Mesendoderm (in vitro differentiated cells): Measurements from ENCODE around the gene NOTUM.

Source experiments
- DNase-seq: peaks from one replicate; pipeline ENCODE4 v3.0.0; 2013
- H2AK5ac ChIP-seq: 2 replicates; pipeline ENCODE4 v1.6.1; 2013; ENCODE audit warnings: low read length, inconsistent platforms
- H2BK120ac ChIP-seq: 2 replicates; pipeline ENCODE4 v1.6.1; 2013; ENCODE audit warnings: low read depth, mild to moderate bottlenecking, low read length, moderate library complexity, mixed read lengths
- H2BK15ac ChIP-seq: replicated peaks from 2 replicates; pipeline ENCODE4 v1.6.1; 2013; ENCODE audit warnings: low read depth, mild to moderate bottlenecking, moderate library complexity
- H2BK5ac ChIP-seq: 2 replicates; pipeline ENCODE4 v1.6.1; 2013; ENCODE audit warnings: low read length, inconsistent platforms
- H3K18ac ChIP-seq: 2 replicates; pipeline ENCODE4 v1.6.1; 2013; ENCODE audit warnings: mild to moderate bottlenecking, low read length, mixed read lengths
- H3K23ac ChIP-seq: one replicate; pipeline ENCODE4 v1.6.1; 2013; ENCODE audit warnings: low read length
- H3K27ac ChIP-seq: 2 replicates; pipeline ENCODE4 v1.5.1; 2013; ENCODE audit warnings: low read depth, mild to moderate bottlenecking, inconsistent platforms, low read length, moderate library complexity
- H3K27me3 ChIP-seq: 2 replicates; pipeline ENCODE4 v1.6.1; 2013; ENCODE audit warnings: low read length, control low read depth, mild to moderate bottlenecking, inconsistent platforms; ENCODE audit not compliant: insufficient read depth, poor library complexity
- H3K36me3 ChIP-seq: 2 replicates; pipeline ENCODE4 v1.6.1; 2013; ENCODE audit warnings: low read length, inconsistent platforms; ENCODE audit not compliant: control insufficient read depth, insufficient read depth
- H3K4ac ChIP-seq: one replicate; pipeline ENCODE4 v1.6.1; 2013; ENCODE audit warnings: low read depth, mild to moderate bottlenecking, low read length, moderate library complexity
- H3K4me1 ChIP-seq: 2 replicates; pipeline ENCODE4 v1.6.1; 2013; ENCODE audit warnings: low read depth, low read length, inconsistent platforms; ENCODE audit not compliant: control insufficient read depth
- H3K4me2 ChIP-seq: 2 replicates; pipeline ENCODE4 v1.6.1; 2013; ENCODE audit warnings: low read length
- H3K4me3 ChIP-seq: 2 replicates; pipeline ENCODE4 v1.5.1; 2013; ENCODE audit warnings: mild to moderate bottlenecking, low read length
- H3K56ac ChIP-seq: one replicate; pipeline ENCODE4 v1.6.1; 2013; ENCODE audit warnings: low read length
- H3K79me1 ChIP-seq: 2 replicates; pipeline ENCODE4 v1.6.1; 2013; ENCODE audit warnings: low read length, inconsistent platforms
- H3K79me2 ChIP-seq: 2 replicates; pipeline ENCODE4 v1.6.1; 2013; ENCODE audit warnings: mild to moderate bottlenecking, low read length; ENCODE audit not compliant: control insufficient read depth, insufficient read depth
- H3K9ac ChIP-seq: 2 replicates; pipeline ENCODE4 v1.6.1; 2013; ENCODE audit warnings: low read length, inconsistent platforms
- H4K5ac ChIP-seq: one replicate; pipeline ENCODE4 v1.6.1; 2013; ENCODE audit warnings: low read length
- H4K8ac ChIP-seq: one replicate; pipeline ENCODE4 v1.6.1; 2013; ENCODE audit warnings: low read depth, mild to moderate bottlenecking, control low read depth, low read length, moderate library complexity
- WGBS: extraction: QIAGEN DNeasy Blood & Tissue Kit; methylation state at CpG from one replicate; pipeline ENCODE4 v1.1.7; 2013; ENCODE audit warnings: low lambda C conversion rate, missing lambda C conversion rate; ENCODE audit not compliant: insufficient coverage; ENCODE audit errors: extremely low coverage; 5-methylcytosine and 5-hydroxymethylcytosine counted together

Gene NOTUM

DNA sequence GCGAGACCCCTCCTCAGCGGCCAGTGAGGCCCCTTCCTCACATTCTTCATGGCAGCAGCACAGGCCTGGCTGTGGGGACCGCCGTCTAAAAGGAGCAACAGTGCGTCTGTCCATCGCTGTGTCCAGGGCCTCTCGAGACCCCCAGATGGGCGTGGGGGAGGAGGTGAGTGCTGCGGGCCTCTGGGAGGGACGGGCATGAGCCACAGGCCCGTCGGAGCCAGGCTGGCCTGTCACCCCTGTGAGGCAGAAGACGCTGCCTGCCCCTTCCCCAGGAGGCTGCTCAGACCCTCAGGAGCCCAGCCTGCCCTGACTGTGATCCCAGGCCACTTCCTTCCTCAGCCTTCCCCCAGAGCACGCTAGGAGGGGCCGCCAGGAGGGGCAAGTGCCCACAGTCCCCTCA, 21.8 kb downstream of the NOTUM start:
- no peaks in the 10 kb centered on the region for H3K27me3 ChIP-seq
- H3K18ac ChIP-seq: no peak overlapping the region
- no peak overlapping the region for H4K5ac ChIP-seq
- no peaks in the 10 kb centered on the region for H3K36me3 ChIP-seq
- no peak overlapping the region for H3K4me2 ChIP-seq
- H3K27ac ChIP-seq: no peak overlapping the region
- H3K4me1 ChIP-seq: no peaks in the 10 kb centered on the region
- H2BK5ac ChIP-seq: no peak overlapping the region
- no peak overlapping the region for H3K4ac ChIP-seq
- no peak overlapping the region for H2BK15ac ChIP-seq
- H4K8ac ChIP-seq: no peak overlapping the region
- H3K79me1 ChIP-seq: peaks cover 8% of the 10 kb centered on the region
- H3K23ac ChIP-seq: no peak overlapping the region
- no peak overlapping the region for H2BK120ac ChIP-seq
- H3K4me3 ChIP-seq: no peak overlapping the region
- no peak overlapping the region for H2AK5ac ChIP-seq
- no peak overlapping the region for H3K56ac ChIP-seq
- peaks cover 8% of the 10 kb centered on the region for H3K79me2 ChIP-seq
- no peak overlapping the region for H3K9ac ChIP-seq
- WGBS: no CpG with 5 or more reads among the region's 15 CpGs
- DNase-seq: no peak

DNA sequence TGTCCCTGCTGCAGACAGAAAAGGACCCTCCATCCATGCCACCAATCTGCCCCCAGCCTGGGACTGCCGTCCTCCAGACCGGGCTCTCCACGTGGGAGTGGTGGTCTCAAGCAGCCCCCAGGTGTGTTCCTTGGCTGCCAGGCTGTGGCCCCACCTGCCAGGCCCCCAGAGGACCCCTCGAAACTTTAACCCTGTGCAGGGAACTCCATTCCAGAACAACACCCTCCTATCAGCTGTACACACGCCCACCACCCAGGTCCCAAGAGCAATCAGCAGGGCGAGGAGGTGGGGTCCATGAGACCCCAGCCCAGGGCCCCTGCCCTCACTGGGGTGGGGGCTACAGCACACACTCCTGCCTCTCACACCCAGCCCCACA, 25.3 kb downstream of the NOTUM start:
- WGBS: no CpG with 5 or more reads among the region's 6 CpGs
- no peak overlapping the region for H2BK5ac ChIP-seq

DNA sequence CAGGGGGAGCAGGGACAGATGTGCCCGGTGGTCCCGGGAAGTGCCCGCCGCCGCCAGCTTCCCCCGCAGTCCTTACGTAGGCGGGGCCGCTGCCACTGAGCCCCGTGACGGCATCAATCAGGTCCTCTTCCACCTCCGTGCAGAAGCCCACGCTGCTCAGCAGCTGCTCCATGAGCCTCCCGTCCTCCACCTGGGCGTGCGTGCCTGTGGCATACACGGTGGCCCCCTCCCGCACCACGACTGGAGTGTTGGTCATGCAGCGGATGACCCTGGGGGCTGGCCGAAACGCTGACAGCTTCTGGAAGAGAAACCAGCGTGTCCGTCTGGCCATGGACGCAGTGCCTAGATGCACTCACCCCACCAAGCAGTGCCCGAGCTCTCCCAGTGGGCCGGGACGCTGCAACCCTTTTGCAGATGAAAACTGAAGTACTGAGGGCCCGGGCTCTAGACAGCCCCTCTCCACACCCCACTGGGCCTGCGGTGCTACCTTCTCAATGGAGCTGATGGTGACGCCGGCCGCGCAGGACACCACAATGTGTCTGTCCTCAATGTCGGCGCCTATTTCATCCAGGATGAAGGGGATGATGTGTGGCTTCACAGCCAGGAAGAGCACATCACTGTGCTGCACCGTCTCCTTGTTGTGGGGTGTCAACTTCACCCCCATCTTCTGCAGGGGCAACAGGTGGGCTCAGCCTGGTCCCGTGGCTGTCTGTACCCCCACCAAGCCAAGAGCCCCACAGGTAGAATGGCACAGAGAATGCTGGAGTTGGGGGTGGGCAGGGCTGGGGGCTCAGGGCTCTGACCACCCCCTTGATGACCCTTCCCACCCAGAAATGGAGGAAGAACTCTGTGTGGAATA, 25.9 kb downstream of the NOTUM start:
- H2BK15ac ChIP-seq: no peak overlapping the region
- H3K4me2 ChIP-seq: no peak overlapping the region
- no peak overlapping the region for H3K4ac ChIP-seq
- H3K27me3 ChIP-seq: no peaks in the 10 kb centered on the region
- no peak overlapping the region for H3K9ac ChIP-seq
- no peaks in the 10 kb centered on the region for H3K4me1 ChIP-seq
- no peak overlapping the region for H3K27ac ChIP-seq
- no peak overlapping the region for H4K5ac ChIP-seq
- no peak overlapping the region for H4K8ac ChIP-seq
- no peak overlapping the region for H3K18ac ChIP-seq
- H2BK5ac ChIP-seq: no peak overlapping the region
- no peak overlapping the region for H2AK5ac ChIP-seq
- peaks cover 2% of the 10 kb centered on the region for H3K36me3 ChIP-seq
- peaks cover 8% of the 10 kb centered on the region for H3K79me2 ChIP-seq
- H3K23ac ChIP-seq: no peak overlapping the region
- H3K56ac ChIP-seq: peak overlapping the region; percentile 79
- no peak for DNase-seq
- no peak overlapping the region for H2BK120ac ChIP-seq
- peaks cover 8% of the 10 kb centered on the region for H3K79me1 ChIP-seq
- no CpG with 5 or more reads among the region's 38 CpGs for whole genome bisulfite sequencing
- H3K4me3 ChIP-seq: no peak overlapping the region

More for the DNA sequence above, 25.3 kb downstream of the NOTUM start:
- H3K18ac ChIP-seq: no peak overlapping the region
- H3K56ac ChIP-seq: peak overlapping the region; percentile 79
- no peak overlapping the region for H4K8ac ChIP-seq
- H2AK5ac ChIP-seq: no peak overlapping the region
- no peaks in the 10 kb centered on the region for H3K27me3 ChIP-seq
- peak overlapping the region; percentile 58 for H3K9ac ChIP-seq
- no peak for DNase-seq
- H3K79me1 ChIP-seq: peaks cover 8% of the 10 kb centered on the region
- H3K79me2 ChIP-seq: peaks cover 8% of the 10 kb centered on the region
- no peak overlapping the region for H3K4ac ChIP-seq
- no peak overlapping the region for H3K27ac ChIP-seq
- no peaks in the 10 kb centered on the region for H3K4me1 ChIP-seq
- no peak overlapping the region for H4K5ac ChIP-seq
- no peak overlapping the region for H3K23ac ChIP-seq
- peak overlapping the region; percentile 57 for H3K4me2 ChIP-seq
- peaks cover 2% of the 10 kb centered on the region for H3K36me3 ChIP-seq
- no peak overlapping the region for H2BK120ac ChIP-seq
- no peak overlapping the region for H3K4me3 ChIP-seq
- no peak overlapping the region for H2BK15ac ChIP-seq

DNA sequence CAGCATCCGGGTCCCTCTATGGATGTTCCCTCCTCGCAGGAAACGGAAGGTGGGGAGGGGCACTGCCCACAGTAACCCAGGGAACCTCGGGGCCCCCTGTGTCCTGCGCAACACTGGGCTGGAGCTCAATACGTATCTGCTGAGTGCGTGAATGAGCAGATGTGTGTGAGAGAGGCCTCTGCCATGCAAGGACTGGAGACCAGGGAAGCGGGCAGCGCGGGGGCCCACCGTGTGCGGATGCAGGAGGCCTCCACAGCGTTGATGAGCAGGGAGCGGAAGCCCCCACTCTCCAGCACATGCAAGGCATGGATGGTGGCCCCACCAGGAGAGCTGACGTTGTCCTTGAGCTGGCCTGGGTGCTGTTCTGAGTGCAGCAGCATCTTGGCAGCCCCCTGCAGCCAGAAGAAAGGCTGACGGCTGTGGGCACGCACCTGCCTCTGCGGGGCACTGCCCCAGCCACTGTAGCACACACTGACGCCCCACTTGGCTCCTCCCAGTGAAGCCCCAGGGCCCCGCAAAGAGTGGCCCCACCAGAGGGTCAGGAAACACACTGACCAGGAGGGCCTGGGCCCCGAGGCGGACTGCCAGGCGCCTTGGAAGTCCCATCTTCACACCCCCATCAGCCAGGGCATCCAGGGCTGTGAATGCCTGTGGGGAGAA, 26.8 kb downstream of the NOTUM start:
- H3K18ac ChIP-seq: no peak overlapping the region
- no peak for DNase-seq
- H3K23ac ChIP-seq: no peak overlapping the region

DNA sequence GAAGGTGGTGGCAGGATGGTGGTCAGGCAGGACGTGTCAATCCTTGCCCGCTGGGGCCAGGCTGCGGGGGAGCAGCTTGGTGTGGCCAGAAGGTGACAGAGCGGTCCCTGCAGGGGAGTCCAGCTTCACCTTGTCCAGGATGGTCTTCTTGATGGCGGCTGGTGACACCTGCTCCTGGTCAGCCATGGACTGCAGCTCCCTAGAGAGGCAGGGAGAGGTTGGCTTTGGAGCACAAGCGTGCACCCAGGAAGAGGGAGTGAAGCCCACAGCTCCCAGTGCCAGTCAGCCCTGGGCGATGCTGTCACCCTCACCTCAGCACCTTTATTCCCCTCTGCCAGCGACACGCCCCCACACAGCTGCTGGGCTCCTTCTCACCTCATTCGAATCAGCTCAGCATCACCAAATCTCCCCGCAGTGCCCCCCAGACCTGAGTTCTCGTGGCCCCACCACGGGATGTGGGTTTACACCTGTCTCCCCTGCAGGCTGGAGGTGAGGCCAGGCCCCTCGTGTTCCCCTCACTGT, 27.7 kb downstream of the NOTUM start:
- no peak for DNase-seq
- no peak overlapping the region for H3K4me3 ChIP-seq
- H3K36me3 ChIP-seq: peaks cover 2% of the 10 kb centered on the region
- no peak overlapping the region for H3K18ac ChIP-seq
- no peak overlapping the region for H4K8ac ChIP-seq
- H3K27me3 ChIP-seq: no peaks in the 10 kb centered on the region
- no peak overlapping the region for H3K9ac ChIP-seq
- H3K27ac ChIP-seq: no peak overlapping the region
- no peak overlapping the region for H3K4ac ChIP-seq
- peaks cover 8% of the 10 kb centered on the region for H3K79me1 ChIP-seq
- no peak overlapping the region for H3K23ac ChIP-seq
- H3K56ac ChIP-seq: no peak overlapping the region
- H3K4me1 ChIP-seq: no peaks in the 10 kb centered on the region
- no peak overlapping the region for H2AK5ac ChIP-seq
- H4K5ac ChIP-seq: no peak overlapping the region
- H3K79me2 ChIP-seq: peaks cover 8% of the 10 kb centered on the region
- H2BK5ac ChIP-seq: no peak overlapping the region
- H3K4me2 ChIP-seq: no peak overlapping the region
- no peak overlapping the region for H2BK120ac ChIP-seq
- no CpG with 5 or more reads among the region's 14 CpGs for WGBS
- no peak overlapping the region for H2BK15ac ChIP-seq

More for the DNA sequence above, 26.8 kb downstream of the NOTUM start:
- H4K8ac ChIP-seq: no peak overlapping the region
- no peak overlapping the region for H3K27ac ChIP-seq
- H3K79me2 ChIP-seq: peaks cover 8% of the 10 kb centered on the region
- peaks cover 2% of the 10 kb centered on the region for H3K36me3 ChIP-seq
- H2BK15ac ChIP-seq: no peak overlapping the region
- no peak overlapping the region for H2BK5ac ChIP-seq
- no peak overlapping the region for H3K4me2 ChIP-seq
- no peak overlapping the region for H3K4me3 ChIP-seq
- no peak overlapping the region for H2BK120ac ChIP-seq
- no CpG with 5 or more reads among the region's 23 CpGs for WGBS
- no peak overlapping the region for H3K4ac ChIP-seq
- H4K5ac ChIP-seq: no peak overlapping the region
- no peak overlapping the region for H3K9ac ChIP-seq
- H3K56ac ChIP-seq: no peak overlapping the region
- no peaks in the 10 kb centered on the region for H3K27me3 ChIP-seq
- no peak overlapping the region for H2AK5ac ChIP-seq
- peaks cover 8% of the 10 kb centered on the region for H3K79me1 ChIP-seq
- no peaks in the 10 kb centered on the region for H3K4me1 ChIP-seq
